NCI-H1930 (cell line): ENCODE data around the gene PTTG1IP.

Experiments
- DNase-seq, 2 experiments: peaks; one replicate each; lab custom pipeline; 2025; lab: John Stamatoyannopoulos, UW

Gene PTTG1IP

DNA sequence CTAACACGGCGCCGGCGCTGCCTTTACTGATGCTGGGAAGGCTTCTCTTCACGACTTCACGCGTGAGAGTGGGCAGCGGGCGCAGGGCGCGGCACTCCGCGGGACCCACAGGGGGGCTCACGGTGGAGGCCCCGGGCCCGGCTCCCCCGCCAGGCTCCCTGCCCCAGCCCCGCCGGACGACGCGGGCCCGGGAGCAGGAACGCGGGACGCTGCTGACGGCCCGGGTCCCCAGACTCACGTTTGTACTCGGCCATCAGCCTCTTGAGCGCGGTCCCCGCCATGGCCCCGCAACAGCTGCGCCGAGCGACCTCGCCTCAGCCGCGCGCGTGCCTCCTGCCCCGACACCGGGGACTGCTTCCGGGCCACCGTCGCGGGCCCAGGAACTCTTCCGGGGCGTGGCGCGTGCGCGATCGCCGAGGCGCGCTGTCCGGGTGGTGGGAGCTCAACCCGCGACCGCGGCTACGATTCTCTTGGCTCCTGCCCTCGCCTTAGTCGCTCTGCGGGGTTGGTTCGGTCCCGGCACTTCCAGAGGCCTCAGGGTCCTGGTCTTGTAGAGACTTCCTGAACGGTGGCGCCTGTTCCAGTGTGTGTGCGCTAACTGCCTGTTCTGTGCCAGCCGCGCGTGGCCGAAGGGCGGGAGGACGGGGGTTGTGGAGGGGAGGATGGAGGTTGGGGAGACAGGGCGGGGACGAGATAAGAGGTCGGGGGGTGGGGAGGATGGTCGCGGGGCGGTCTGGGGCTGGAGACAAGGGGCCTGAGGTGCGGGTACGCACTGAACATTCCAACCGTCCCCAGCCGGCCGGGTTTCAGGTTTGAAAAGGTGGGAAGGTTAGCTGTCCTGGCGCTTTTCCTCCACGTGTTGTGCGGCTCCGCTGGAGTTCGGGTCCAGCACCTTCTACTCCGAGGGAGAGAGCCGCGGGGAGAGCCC, 71.8 kb downstream of the PTTG1IP start, which contains the start of gene UBE2G2:
TSS of gene UBE2G2 (minus strand) at position 353 of the 928 bp plus-strand sequence. CDS start at position 281, 72 bp downstream.
- DNase-seq: peak; percentile 44 to 69

GRCh38 chr21:44800971-44801467, 72.5 kb downstream of the PTTG1IP start:
- no peak for DNase-seq

DNA sequence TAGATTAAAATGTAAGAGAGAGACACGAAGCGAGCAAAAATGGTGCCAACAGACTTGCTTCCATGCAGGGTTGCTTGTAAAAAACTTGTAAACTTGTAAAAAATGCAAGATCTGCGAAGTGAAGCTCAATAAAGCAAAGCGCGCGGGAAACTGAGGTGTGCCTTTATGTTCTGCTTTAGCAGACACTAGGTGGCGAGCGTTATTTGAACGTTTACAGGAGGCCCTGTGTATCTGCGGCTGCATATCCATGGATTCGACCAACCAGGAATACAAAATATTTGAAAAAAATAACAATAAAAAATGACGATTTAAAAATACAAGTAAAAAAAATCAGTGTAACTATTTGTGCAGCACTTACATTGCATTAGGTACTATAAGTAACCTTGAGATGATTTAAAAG, 73.4 kb downstream of the PTTG1IP start:
- DNase-seq: no peak

- no peak for DNase-seq
Observed at GRCh38 chr21:44799646-44800045, 73.8 kb downstream of the PTTG1IP start.
